WTC11 (cell line): ENCODE results near the gene ANKRD9. TPM values are rescaled to one million over a fixed set of nuclear protein-coding genes. Genes with fewer than 3 reads are reported as not detected.

Source experiments
- ATAC-seq: fragments of 200-7000 bp; cut with Tn5 transposase; 2 replicates; pipeline ENCODE4 v1.10.0; 2021; ENCODE audit warnings: mild to moderate bottlenecking, moderate library complexity
- CTCF ChIA-PET: fragments of 300-600 bp; sonication (Branson Sonifier 250); formaldehyde crosslinking; loops from one replicate; lab custom pipeline; 2021; ENCODE audit warnings: antibody characterized with exemption; lab: Charles Lee
- POLR2A ChIA-PET: fragments of 350-600 bp; sonication (Branson Sonifier 250); formaldehyde crosslinking; loops from one replicate; lab custom pipeline; 2021; ENCODE audit warnings: antibody characterized with exemption; lab: Charles Lee
- DNase-seq: peaks from one replicate; pipeline ENCODE4 v3.0.0; 2021; ENCODE audit warnings: low spot score
- H3K27ac Mint-ChIP-seq: 2 replicates; pipeline ENCODE4 v1.8.0; 2021; ENCODE audit warnings: mixed read lengths
- H3K27me3 Mint-ChIP-seq: 2 replicates; pipeline ENCODE4 v1.8.0; 2021; ENCODE audit warnings: low read depth, mild to moderate bottlenecking, moderate library complexity, mixed read lengths
- H3K36me3 Mint-ChIP-seq: 2 replicates; pipeline ENCODE4 v1.8.0; 2021; ENCODE audit warnings: mixed read lengths
- H3K4me1 Mint-ChIP-seq: 2 replicates; pipeline ENCODE4 v1.8.0; 2022; ENCODE audit warnings: mixed read lengths
- H3K4me3 Mint-ChIP-seq: 2 replicates; pipeline ENCODE4 v1.8.0; 2021; ENCODE audit warnings: mild to moderate bottlenecking, moderate library complexity, mixed read lengths
- H3K9me3 Mint-ChIP-seq: 2 replicates; pipeline ENCODE4 v1.8.0; 2021; ENCODE audit warnings: mixed read lengths
- CREB1 ChIP-seq: sonication (generic); formaldehyde crosslinking; IDR thresholded peaks from 2 replicates; pipeline ENCODE4 v1.8.0; 2023; ENCODE audit warnings: mild to moderate bottlenecking, missing genetic modification reagents
- ELF4 ChIP-seq: sonication (generic); formaldehyde crosslinking; IDR thresholded peaks from 2 replicates; pipeline ENCODE4 v1.8.1; 2022; ENCODE audit warnings: low read depth, mild to moderate bottlenecking, moderate library complexity, missing genetic modification reagents
- FOXP1 ChIP-seq: sonication (generic); formaldehyde crosslinking; IDR thresholded peaks from 2 replicates; pipeline ENCODE4 v1.8.0; 2022; ENCODE audit warnings: missing genetic modification reagents, mild to moderate bottlenecking, moderate library complexity, borderline replicate concordance
- GTF2I ChIP-seq: fragments of 250-450 bp; sonication (Bioruptor Pico); conservative IDR thresholded peaks from 2 replicates; pipeline ENCODE4 v1.4.0; 2021; ENCODE audit warnings: mild to moderate bottlenecking
- IRF1 ChIP-seq: sonication (generic); formaldehyde crosslinking; IDR thresholded peaks from 2 replicates; pipeline ENCODE4 v1.8.0; 2023; ENCODE audit warnings: missing genetic modification reagents
- JUN ChIP-seq: sonication (generic); formaldehyde crosslinking; IDR thresholded peaks from 2 replicates; pipeline ENCODE4 v1.8.0; 2023; ENCODE audit warnings: mild to moderate bottlenecking, missing genetic modification reagents
- MYBL2 ChIP-seq: sonication (generic); formaldehyde crosslinking; IDR thresholded peaks from 2 replicates; pipeline ENCODE4 v1.8.1; 2023; ENCODE audit warnings: mild to moderate bottlenecking, moderate library complexity, missing genetic modification reagents
- PRDM15 ChIP-seq: sonication (generic); formaldehyde crosslinking; IDR thresholded peaks from 2 replicates; pipeline ENCODE4 v1.8.0; 2022; ENCODE audit warnings: missing genetic modification reagents
- RORB ChIP-seq: fragments of 250-450 bp; sonication (Bioruptor Pico); IDR thresholded peaks from 2 replicates; pipeline ENCODE4 v1.9.0; 2021; ENCODE audit warnings: mild to moderate bottlenecking
- STAT6 ChIP-seq: sonication (generic); formaldehyde crosslinking; conservative IDR thresholded peaks from 2 replicates; pipeline ENCODE4 v1.8.1; 2023; ENCODE audit warnings: mild to moderate bottlenecking, low read depth, missing genetic modification reagents, moderate library complexity
- TCF7 ChIP-seq: sonication (generic); formaldehyde crosslinking; IDR thresholded peaks from 2 replicates; pipeline ENCODE4 v1.8.0; 2022; ENCODE audit warnings: mild to moderate bottlenecking, low read depth, missing genetic modification reagents, moderate library complexity
- TEAD1 ChIP-seq: sonication (generic); formaldehyde crosslinking; IDR thresholded peaks from 2 replicates; pipeline ENCODE4 v1.8.0; 2022; ENCODE audit warnings: mild to moderate bottlenecking, missing genetic modification reagents
- ZBTB43 ChIP-seq: sonication (generic); formaldehyde crosslinking; IDR thresholded peaks from 2 replicates; pipeline ENCODE4 v1.8.1; 2023; ENCODE audit warnings: mild to moderate bottlenecking, missing genetic modification reagents
- ZNF263 ChIP-seq: sonication (generic); formaldehyde crosslinking; IDR thresholded peaks from 2 replicates; pipeline ENCODE4 v1.8.1; 2022; ENCODE audit warnings: low read depth, mild to moderate bottlenecking, moderate library complexity, missing genetic modification reagents
- ZNF671 ChIP-seq: fragments of 250-450 bp; sonication (Bioruptor Pico); IDR thresholded peaks from 2 replicates; pipeline ENCODE4 v1.8.0; 2021; ENCODE audit warnings: mild to moderate bottlenecking
- total RNA-seq: library from RNA; stranded (reverse); gene quantifications from 3 replicates; pipeline ENCODE4 v1.2.3, GENCODE V29; 2021
- TF ChIP-seq, protein P1 (sequence below): fragments of 200-600 bp; IDR thresholded peaks from 2 replicates; pipeline ENCODE4 v1.8.0; 2022; ENCODE audit warnings: antibody characterized with exemption
- TF ChIP-seq, protein P2 (sequence below): sonication (generic); formaldehyde crosslinking; IDR thresholded peaks from 2 replicates; pipeline ENCODE4 v1.8.0; 2022; ENCODE audit warnings: mild to moderate bottlenecking, missing genetic modification reagents
- TF ChIP-seq, protein P3 (sequence below): sonication (generic); formaldehyde crosslinking; IDR thresholded peaks from 2 replicates; pipeline ENCODE4 v1.8.1; 2023; ENCODE audit warnings: mild to moderate bottlenecking, missing genetic modification reagents, moderate library complexity
- TF ChIP-seq, protein P4 (sequence below): fragments of 250-450 bp; sonication (Bioruptor Pico); IDR thresholded peaks from 2 replicates; pipeline ENCODE4 v1.9.0; 2021; ENCODE audit warnings: mild to moderate bottlenecking, borderline replicate concordance

ANKRD9 gene
- total RNA-seq, 1 experiment from 2014 or later = 63.8 TPM

DNA sequence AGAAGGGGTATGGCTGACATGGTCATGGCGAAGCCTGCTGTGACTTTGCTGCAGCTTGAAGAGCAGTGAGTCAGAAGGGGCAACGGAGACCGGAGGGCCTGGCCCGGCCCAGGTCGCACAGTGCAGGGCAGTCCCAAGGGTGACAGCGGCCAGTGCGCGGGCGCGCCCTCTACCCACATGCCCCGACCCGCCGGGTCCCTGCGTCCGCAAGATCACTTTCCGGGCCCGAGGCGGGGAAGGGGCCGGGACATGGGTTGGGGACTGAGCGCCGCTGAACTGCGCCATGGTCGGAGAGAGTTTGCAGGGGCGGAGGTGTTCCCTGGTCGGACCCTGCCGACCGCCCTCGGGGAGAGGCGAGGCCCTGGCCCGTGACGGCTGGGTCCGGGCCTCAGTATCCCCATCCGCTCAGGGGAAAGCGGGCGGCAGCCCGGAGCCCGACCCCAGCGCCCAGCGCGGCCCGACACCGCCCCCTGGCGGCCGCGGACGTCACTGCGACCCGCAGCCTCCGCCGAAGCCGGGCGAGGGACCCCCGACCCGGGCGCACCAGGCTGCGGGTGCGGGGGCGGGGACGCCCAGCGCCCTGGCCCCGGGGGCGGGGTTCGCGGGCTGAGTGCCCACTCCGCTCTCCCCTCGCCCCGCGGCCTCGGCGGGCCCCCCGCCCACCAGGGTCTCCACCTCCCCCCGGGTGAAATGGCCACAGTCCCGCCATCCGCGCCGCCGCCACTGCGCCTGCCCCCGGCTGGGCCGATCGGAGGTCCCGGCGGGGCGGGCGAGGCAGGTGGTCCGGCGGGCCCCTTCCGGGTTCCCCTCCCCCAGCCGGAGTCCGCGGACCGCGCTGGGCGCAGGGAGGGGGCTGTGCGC is 7.2 kb upstream of the ANKRD9 start:
- DNase-seq = peak; percentile 76
- ATAC-seq = peak; percentile 80
- H3K9me3 Mint-ChIP-seq = no peaks in the 10 kb centered on the region
- no peaks in the 10 kb centered on the region for H3K36me3 Mint-ChIP-seq
- peaks cover 4% of the 10 kb centered on the region; the same call in 1 of the 2 replicates for H3K4me1 Mint-ChIP-seq
- H3K27ac Mint-ChIP-seq = no peak overlapping the region
- ChIA-PET POLR2A (no interaction called here), CTCF (interaction anchor here (1.0 to 1.9 kb wide), 10 partner anchors 8 to 256 kb away, joined by 3 to 11 read pairs (median 4); no protein-coding TSS in a partner anchor)
- H3K27me3 Mint-ChIP-seq = peaks cover 14% of the 10 kb centered on the region
- H3K4me3 Mint-ChIP-seq = peak overlapping the region; percentile 80
- TF ChIP-seq CREB1 (CRISPR knock-in tag) (no peak), ZBTB43 (CRISPR knock-in tag) (no peak), FOXP1 (CRISPR knock-in tag) (0 out of 2 replicates have a peak, but pooled peaks have one; percentile 13), JUN (CRISPR knock-in tag) (no peak), ELF4 (CRISPR knock-in tag) (no peak), IRF1 (CRISPR knock-in tag) (no peak), TCF7 (CRISPR knock-in tag) (no peak), MYBL2 (CRISPR knock-in tag) (0 out of 2 replicates have a peak, but pooled peaks have one; percentile 39), STAT6 (CRISPR knock-in tag) (no peak), PRDM15 (no peak), ZNF263 (CRISPR knock-in tag) (0 out of 2 replicates have a peak, but pooled peaks have one; percentile 28), GTF2I (CRISPR knock-in tag) (no peak; the same call in 1 of the 2 replicates), TEAD1 (0 out of 2 replicates have a peak, but pooled peaks have one; percentile 25), ZNF671 (CRISPR knock-in tag) (no peak), RORB (CRISPR knock-in tag) (no peak)
- TF ChIP-seq, protein P1, sequence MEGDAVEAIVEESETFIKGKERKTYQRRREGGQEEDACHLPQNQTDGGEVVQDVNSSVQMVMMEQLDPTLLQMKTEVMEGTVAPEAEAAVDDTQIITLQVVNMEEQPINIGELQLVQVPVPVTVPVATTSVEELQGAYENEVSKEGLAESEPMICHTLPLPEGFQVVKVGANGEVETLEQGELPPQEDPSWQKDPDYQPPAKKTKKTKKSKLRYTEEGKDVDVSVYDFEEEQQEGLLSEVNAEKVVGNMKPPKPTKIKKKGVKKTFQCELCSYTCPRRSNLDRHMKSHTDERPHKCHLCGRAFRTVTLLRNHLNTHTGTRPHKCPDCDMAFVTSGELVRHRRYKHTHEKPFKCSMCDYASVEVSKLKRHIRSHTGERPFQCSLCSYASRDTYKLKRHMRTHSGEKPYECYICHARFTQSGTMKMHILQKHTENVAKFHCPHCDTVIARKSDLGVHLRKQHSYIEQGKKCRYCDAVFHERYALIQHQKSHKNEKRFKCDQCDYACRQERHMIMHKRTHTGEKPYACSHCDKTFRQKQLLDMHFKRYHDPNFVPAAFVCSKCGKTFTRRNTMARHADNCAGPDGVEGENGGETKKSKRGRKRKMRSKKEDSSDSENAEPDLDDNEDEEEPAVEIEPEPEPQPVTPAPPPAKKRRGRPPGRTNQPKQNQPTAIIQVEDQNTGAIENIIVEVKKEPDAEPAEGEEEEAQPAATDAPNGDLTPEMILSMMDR = peak; percentile 99
- TF ChIP-seq, protein P2, sequence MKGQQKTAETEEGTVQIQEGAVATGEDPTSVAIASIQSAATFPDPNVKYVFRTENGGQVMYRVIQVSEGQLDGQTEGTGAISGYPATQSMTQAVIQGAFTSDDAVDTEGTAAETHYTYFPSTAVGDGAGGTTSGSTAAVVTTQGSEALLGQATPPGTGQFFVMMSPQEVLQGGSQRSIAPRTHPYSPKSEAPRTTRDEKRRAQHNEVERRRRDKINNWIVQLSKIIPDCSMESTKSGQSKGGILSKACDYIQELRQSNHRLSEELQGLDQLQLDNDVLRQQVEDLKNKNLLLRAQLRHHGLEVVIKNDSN (CRISPR knock-in tag) = peak; percentile 37; the same call in 1 of the 2 replicates
- TF ChIP-seq, protein P3, sequence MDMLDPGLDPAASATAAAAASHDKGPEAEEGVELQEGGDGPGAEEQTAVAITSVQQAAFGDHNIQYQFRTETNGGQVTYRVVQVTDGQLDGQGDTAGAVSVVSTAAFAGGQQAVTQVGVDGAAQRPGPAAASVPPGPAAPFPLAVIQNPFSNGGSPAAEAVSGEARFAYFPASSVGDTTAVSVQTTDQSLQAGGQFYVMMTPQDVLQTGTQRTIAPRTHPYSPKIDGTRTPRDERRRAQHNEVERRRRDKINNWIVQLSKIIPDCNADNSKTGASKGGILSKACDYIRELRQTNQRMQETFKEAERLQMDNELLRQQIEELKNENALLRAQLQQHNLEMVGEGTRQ (CRISPR knock-in tag) = peak; percentile 35; the same call in 1 of the 2 replicates
- TF ChIP-seq, protein P4, sequence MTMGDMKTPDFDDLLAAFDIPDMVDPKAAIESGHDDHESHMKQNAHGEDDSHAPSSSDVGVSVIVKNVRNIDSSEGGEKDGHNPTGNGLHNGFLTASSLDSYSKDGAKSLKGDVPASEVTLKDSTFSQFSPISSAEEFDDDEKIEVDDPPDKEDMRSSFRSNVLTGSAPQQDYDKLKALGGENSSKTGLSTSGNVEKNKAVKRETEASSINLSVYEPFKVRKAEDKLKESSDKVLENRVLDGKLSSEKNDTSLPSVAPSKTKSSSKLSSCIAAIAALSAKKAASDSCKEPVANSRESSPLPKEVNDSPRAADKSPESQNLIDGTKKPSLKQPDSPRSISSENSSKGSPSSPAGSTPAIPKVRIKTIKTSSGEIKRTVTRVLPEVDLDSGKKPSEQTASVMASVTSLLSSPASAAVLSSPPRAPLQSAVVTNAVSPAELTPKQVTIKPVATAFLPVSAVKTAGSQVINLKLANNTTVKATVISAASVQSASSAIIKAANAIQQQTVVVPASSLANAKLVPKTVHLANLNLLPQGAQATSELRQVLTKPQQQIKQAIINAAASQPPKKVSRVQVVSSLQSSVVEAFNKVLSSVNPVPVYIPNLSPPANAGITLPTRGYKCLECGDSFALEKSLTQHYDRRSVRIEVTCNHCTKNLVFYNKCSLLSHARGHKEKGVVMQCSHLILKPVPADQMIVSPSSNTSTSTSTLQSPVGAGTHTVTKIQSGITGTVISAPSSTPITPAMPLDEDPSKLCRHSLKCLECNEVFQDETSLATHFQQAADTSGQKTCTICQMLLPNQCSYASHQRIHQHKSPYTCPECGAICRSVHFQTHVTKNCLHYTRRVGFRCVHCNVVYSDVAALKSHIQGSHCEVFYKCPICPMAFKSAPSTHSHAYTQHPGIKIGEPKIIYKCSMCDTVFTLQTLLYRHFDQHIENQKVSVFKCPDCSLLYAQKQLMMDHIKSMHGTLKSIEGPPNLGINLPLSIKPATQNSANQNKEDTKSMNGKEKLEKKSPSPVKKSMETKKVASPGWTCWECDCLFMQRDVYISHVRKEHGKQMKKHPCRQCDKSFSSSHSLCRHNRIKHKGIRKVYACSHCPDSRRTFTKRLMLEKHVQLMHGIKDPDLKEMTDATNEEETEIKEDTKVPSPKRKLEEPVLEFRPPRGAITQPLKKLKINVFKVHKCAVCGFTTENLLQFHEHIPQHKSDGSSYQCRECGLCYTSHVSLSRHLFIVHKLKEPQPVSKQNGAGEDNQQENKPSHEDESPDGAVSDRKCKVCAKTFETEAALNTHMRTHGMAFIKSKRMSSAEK = no peak
